Skeletal muscle tissue (tissue), 4 donors: ENCODE results near the gene MST1R. TPM values are rescaled to one million over a fixed set of nuclear protein-coding genes. Genes with fewer than 3 reads are reported as not detected.

Source experiments
- H3K27ac ChIP-seq: one replicate; pipeline ENCODE4 v1.7.0; 2013; ENCODE audit warnings: mild to moderate bottlenecking, low read depth, low read length, inconsistent platforms
- H3K27me3 ChIP-seq, 3 donors: one replicate each; pipeline ENCODE4 v1.7.0; 2013; ENCODE audit warnings: low read length in 3 of 3; ENCODE audit not compliant: control insufficient read depth in 3 of 3, insufficient read depth in 3 of 3
- H3K36me3 ChIP-seq, 3 donors: one replicate each; pipeline ENCODE4 v1.7.0; 2013; ENCODE audit warnings: low read length in 3 of 3; ENCODE audit not compliant: control insufficient read depth in 3 of 3, insufficient read depth in 3 of 3
- H3K4me1 ChIP-seq, 3 donors: one replicate each; pipeline ENCODE4 v1.7.0; 2013; ENCODE audit warnings: low read length in 3 of 3, mild to moderate bottlenecking in 3 of 3; ENCODE audit not compliant: control insufficient read depth in 3 of 3, insufficient read depth in 3 of 3
- H3K4me3 ChIP-seq, 3 donors: one replicate each; pipeline ENCODE4 v1.7.0; 2013; ENCODE audit warnings: low read length in 3 of 3
- H3K9ac ChIP-seq, 3 donors: one replicate each; pipeline ENCODE4 v1.7.0; 2013; ENCODE audit warnings: low read length in 3 of 3, mild to moderate bottlenecking in 3 of 3, moderate library complexity in 2 of 3, low read depth in 1 of 3
- H3K9me3 ChIP-seq, 3 donors: one replicate each; pipeline ENCODE4 v1.7.0; 2013; ENCODE audit warnings: low read length in 3 of 3; ENCODE audit not compliant: control insufficient read depth in 3 of 3
- total RNA-seq: library from RNA; depleted of rRNA; stranded (reverse); fragments of >200 nt; gene quantifications from one replicate; pipeline ENCODE4 v1.2.3, GENCODE V29; 2014
- donor health status: Osteomylitis.

MST1R gene
- total RNA-seq, 1 donor from 2014 or later = 2.6 TPM

GRCh38 chr3:49868862-49869466 lies 34.7 kb downstream of the MST1R start:
- Histone ChIP-seq H3K36me3 (no peaks in the 10 kb centered on the region), H3K4me3 (no peak overlapping the region), H3K27me3 (peaks cover 35 to 45% (median 42%) of the 10 kb centered on the region in 3 donors), H3K4me1 (peaks cover 0 to 20% (median 18%) of the 10 kb centered on the region in 3 donors), H3K9me3 (no peaks in the 10 kb centered on the region), H3K27ac (no peak overlapping the region), H3K9ac (no peak overlapping the region)

GRCh38 chr3:49867871-49868321 lies 35.8 kb downstream of the MST1R start:
- H3K36me3 ChIP-seq = no peaks in the 10 kb centered on the region
- no peak overlapping the region for H3K4me3 ChIP-seq
- H3K27ac ChIP-seq = no peak overlapping the region
- no peak overlapping the region for H3K9ac ChIP-seq
- peaks cover 35 to 52% (median 42%) of the 10 kb centered on the region in 3 donors for H3K27me3 ChIP-seq
- H3K4me1 ChIP-seq = peaks cover 0 to 20% (median 18%) of the 10 kb centered on the region in 3 donors
- H3K9me3 ChIP-seq = no peaks in the 10 kb centered on the region

DNA sequence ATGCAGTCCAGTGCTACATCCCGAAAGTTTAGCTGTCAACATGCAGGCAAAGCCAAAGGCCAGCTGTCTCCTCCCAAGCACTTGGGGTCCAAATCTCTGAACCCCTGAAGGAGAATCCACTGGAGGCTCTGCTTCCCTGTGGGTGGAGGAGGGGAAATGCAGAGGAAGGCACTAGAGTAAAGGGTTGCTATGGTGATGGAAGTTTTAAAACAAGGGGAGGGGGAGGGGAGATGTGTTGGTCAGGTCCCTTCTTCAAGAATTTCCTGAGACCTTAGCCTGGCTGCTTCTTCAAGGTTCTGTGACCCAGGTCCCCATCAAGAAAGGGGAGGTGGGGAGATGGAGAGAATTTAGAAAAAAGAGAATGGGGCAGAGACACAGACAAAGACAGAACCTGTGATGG lies 36.3 kb downstream of the MST1R start:
- H3K4me1 ChIP-seq = peaks cover 0 to 20% (median 18%) of the 10 kb centered on the region in 3 donors
- H3K9me3 ChIP-seq = no peaks in the 10 kb centered on the region
- H3K27me3 ChIP-seq = peaks cover 35 to 52% (median 46%) of the 10 kb centered on the region in 3 donors
- no peak overlapping the region for H3K9ac ChIP-seq
- H3K36me3 ChIP-seq = no peaks in the 10 kb centered on the region
- no peak overlapping the region for H3K27ac ChIP-seq
- H3K4me3 ChIP-seq = no peak overlapping the region

DNA sequence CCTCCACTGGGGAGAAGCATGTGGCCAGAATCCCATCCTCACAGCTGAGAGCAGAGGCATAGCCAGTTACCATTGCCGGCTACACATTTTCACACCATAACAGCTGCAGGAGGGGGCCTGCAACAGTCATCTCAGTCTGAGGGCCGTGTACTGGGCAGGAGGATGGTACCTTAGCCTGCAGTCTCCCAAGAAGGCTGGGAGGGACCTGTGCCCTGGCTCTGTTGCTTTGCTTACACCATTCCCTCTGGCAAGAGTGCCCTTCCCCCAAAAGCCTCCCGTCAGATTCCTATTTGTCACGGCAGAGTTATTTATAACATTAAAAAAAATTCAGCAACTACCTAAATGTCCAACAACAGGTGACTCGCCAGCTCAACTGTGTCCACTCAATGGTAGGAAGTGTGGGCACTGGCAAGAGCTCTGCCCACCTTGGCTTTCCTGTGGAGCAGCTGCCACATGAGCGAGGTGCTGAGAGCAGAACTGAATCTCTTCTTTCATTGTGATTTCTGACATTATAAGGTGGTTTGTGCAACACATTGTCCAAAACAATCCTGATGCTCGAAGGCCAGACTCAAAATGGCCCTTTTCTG lies 38.4 kb downstream of the MST1R start:
- peaks cover 0 to 20% (median 18%) of the 10 kb centered on the region in 3 donors for H3K4me1 ChIP-seq
- H3K4me3 ChIP-seq = no peak overlapping the region
- H3K9ac ChIP-seq = peak overlapping the region in 1 of 3 donors; percentile 8
- H3K27me3 ChIP-seq = peaks cover 18 to 39% (median 28%) of the 10 kb centered on the region in 3 donors
- no peak overlapping the region for H3K27ac ChIP-seq
- H3K9me3 ChIP-seq = no peaks in the 10 kb centered on the region
- no peaks in the 10 kb centered on the region for H3K36me3 ChIP-seq

DNA sequence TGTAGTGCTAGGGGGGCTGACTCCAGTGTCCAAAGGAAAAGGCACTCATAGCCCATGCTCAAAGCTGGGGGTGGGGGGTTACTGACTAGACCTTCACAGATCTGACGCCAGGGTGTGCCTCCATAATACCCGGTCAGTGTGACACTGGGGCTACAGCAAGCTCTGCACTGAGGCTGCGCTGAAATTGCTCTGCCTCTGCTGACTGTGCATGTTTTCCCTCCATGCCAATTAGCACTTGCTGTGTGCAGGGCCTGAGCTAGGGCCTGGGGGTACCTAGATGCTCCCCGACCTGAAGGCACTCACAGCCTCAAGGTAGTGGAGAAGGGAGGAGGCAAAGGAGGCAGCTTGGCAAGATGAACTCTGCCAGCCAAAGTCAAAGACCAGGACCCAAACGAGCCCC lies 39.2 kb downstream of the MST1R start:
- no peaks in the 10 kb centered on the region for H3K36me3 ChIP-seq
- peaks cover 13 to 35% (median 23%) of the 10 kb centered on the region in 3 donors for H3K27me3 ChIP-seq
- H3K9me3 ChIP-seq = no peaks in the 10 kb centered on the region
- H3K4me3 ChIP-seq = no peak overlapping the region
- H3K9ac ChIP-seq = no peak overlapping the region
- H3K27ac ChIP-seq = no peak overlapping the region
- peaks cover 0 to 18% (median 17%) of the 10 kb centered on the region in 3 donors for H3K4me1 ChIP-seq

DNA sequence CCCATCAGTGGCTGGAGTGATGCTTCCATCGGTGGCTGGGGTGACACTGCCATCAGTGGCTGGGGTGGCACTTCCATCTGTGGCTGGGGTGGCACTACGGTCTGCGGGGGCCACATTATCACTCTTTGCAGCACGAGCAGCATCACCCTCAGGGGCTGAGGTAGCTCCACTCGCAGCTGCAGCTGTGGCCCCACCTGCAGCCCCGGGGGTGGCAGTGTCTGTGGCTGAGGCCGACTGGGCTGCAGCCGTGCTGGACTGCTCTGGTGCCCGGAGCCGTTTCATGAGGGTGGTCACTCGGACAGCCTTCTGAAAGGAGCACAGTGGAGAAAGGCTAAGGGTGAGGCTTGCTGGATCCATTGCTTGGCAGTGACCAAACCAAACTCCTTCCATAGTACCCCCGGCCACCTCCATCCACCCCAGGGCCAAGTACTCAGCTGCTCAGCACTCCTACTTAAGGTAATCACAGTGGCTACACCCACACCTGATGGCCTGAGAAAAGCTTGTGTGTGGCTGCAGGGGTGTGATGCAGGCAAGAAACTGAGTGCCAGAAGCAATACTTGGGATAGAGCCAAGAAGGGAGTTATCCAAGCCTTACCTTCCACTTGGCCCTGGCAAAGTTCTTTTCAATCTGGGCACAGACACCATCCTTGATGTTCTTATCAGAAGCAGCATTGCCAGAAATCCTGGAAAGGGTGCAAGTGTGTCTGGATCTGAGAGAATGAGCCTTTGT lies 43.9 kb downstream of the MST1R start:
- H3K4me3 ChIP-seq = no peak overlapping the region
- H3K36me3 ChIP-seq = no peaks in the 10 kb centered on the region
- H3K9me3 ChIP-seq = no peaks in the 10 kb centered on the region
- H3K4me1 ChIP-seq = peaks cover 10 to 21% (median 15%) of the 10 kb centered on the region in 3 donors
- no peak overlapping the region for H3K9ac ChIP-seq
- H3K27me3 ChIP-seq = peaks cover 0 to 14% (median 5%) of the 10 kb centered on the region in 3 donors
- H3K27ac ChIP-seq = no peak overlapping the region

- H3K9me3 ChIP-seq = no peaks in the 10 kb centered on the region
Observed at GRCh38 chr3:49856181-49857005, 47.3 kb downstream of the MST1R start, which contains the start of gene TRAIP. Gene TRAIP, minus strand, starts transcription at chr3:49856564. Its CDS starts 111 bp downstream, at chr3:49856453.

GRCh38 chr3:49855662-49856061 lies 48.0 kb downstream of the MST1R start:
- H3K36me3 ChIP-seq = no peaks in the 10 kb centered on the region
- no peak overlapping the region for H3K27ac ChIP-seq
- peaks cover 10 to 16% (median 12%) of the 10 kb centered on the region in 3 donors for H3K4me1 ChIP-seq
- peak overlapping the region; percentile 68 to 93 (median 84) for H3K4me3 ChIP-seq
- H3K27me3 ChIP-seq = no peaks in the 10 kb centered on the region
- H3K9ac ChIP-seq = peak overlapping the region in 2 of 3 donors; percentile 74 to 75
- no peaks in the 10 kb centered on the region for H3K9me3 ChIP-seq

More at GRCh38 chr3:49856181-49857005, 47.3 kb downstream of the MST1R start, which contains the start of gene TRAIP:
- Histone ChIP-seq H3K27me3 (no peaks in the 10 kb centered on the region), H3K27ac (peak within 1 kb of the TSS; percentile 79), H3K4me1 (peaks cover 10 to 16% (median 12%) of the 10 kb centered on the region in 3 donors), H3K9ac (peak within 1 kb of the TSS; percentile 74 to 91 (median 81)), H3K36me3 (no peaks in the 10 kb centered on the region), H3K4me3 (peak within 1 kb of the TSS; percentile 68 to 93 (median 84))

DNA sequence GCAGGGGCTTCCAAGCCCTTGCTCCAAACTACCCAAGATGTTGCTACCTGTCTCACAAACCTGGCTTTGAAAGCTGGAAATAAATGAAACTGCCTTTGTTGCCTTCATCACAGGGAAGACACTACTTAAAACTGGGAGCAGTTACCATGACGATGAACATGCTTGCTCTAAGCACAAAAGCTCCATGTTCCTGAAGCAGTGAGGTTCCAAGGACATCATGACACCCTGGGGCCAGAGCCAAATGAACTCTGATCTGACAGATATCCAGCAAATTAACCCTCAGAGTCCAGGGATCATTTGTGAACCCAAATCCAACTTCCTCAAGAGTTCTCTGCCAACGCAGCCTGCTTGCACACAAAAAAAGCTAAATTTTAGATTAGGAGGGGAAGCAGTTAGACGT lies 58.0 kb downstream of the MST1R start:
- Histone ChIP-seq H3K36me3 (peaks cover 0 to 2% (median 0%) of the 10 kb centered on the region in 3 donors), H3K27me3 (no peaks in the 10 kb centered on the region), H3K27ac (no peak overlapping the region), H3K4me3 (no peak overlapping the region), H3K9me3 (no peaks in the 10 kb centered on the region), H3K9ac (no peak overlapping the region), H3K4me1 (peaks cover 4% of the 10 kb centered on the region in 3 donors)
